ENCODE data around the gene FUS.
"Not testable (repeated sequence)": the region's sequence is repeated elsewhere in the genome, so short reads cannot be mapped to it uniquely, and the experiment has no call there.

Gene FUS

DNA sequence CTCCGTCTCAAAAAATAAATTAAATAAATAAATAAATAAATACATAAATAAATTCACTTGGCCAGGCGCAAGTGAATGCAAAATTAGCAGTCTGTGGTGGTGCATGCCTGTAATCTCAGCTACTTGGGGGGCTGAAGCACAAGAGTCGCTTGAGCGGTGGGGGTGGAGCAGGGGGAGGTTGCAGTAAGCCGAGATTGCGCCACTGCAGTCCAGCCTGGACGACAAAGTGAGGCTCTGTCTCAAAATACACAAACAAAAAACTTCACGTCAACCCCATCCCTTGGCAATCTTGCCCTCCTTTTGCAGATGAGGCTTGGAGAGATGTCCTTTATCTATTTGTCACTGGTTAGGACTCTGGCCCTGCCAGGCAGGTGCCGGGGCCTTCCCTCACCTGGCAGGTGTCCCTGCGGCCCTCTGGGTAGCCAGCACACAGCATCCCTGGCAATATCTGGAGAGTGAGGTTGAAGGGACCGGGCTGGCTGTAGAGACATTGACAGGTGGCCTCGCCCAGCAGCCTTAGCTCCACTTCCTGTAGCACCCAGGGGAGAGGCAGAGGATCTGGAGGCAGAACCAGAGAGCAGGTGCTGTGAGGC is 34.4 kb upstream of the FUS start:
- no peak overlapping the region for H3K4me3 ChIP-seq (ENCODE audit: low read length)
- TF ChIP-seq, protein P1, sequence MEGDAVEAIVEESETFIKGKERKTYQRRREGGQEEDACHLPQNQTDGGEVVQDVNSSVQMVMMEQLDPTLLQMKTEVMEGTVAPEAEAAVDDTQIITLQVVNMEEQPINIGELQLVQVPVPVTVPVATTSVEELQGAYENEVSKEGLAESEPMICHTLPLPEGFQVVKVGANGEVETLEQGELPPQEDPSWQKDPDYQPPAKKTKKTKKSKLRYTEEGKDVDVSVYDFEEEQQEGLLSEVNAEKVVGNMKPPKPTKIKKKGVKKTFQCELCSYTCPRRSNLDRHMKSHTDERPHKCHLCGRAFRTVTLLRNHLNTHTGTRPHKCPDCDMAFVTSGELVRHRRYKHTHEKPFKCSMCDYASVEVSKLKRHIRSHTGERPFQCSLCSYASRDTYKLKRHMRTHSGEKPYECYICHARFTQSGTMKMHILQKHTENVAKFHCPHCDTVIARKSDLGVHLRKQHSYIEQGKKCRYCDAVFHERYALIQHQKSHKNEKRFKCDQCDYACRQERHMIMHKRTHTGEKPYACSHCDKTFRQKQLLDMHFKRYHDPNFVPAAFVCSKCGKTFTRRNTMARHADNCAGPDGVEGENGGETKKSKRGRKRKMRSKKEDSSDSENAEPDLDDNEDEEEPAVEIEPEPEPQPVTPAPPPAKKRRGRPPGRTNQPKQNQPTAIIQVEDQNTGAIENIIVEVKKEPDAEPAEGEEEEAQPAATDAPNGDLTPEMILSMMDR (conservative IDR thresholded peaks at IDR 0.05; ENCODE audit: low read depth, low read length): no peak
- DNase-seq (ENCODE audit: low read depth): no peak

DNA sequence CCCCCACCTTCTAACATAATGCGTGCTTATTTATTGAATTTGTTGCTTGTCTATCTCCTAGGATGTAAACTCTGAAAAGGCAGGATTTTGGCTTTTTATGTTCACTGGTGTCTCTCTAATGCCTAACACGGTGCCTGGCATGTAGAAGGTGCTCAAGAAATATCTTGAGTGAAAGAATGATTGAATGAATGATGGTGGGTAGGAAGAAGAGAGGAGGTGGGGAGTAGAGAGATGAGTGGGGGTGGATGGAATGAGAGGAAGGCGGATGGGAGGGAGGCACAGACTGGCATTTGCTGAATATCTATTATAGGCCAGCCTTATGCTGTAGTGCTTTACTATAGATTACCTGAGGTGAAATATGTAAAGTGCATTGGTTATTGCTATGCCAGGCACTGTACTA is 32.4 kb upstream of the FUS start:
- DNase-seq (ENCODE audit: low read depth): no peak
- H3K4me3 ChIP-seq (ENCODE audit: low read length): no peak overlapping the region
- TF ChIP-seq, protein P1 (conservative IDR thresholded peaks at IDR 0.05; ENCODE audit: low read depth, low read length): no peak

DNA sequence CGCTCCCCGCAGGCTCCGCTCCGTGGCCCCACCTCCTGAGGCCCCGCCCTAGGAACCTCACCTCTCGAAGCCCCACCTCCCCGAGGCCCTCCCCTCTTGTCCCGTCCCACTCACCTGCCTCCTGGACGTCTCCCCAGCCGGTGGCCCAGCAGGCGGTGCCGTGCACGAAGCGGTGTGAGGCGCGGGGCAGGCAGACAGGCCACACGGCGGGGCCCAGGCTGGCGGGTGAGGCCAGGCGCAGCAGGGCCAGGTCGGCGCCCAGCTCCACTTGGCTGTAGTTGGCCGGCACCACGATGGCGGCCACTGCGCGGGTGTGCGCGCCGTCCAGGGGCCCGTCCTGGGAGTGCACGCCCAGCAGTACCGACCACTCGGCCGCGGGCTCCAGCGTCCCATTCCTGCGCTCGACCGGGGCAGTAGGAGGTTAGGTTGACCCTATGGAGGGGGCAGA is 31.6 kb upstream of the FUS start:
- DNase-seq (ENCODE audit: low read depth): no peak
- no peak overlapping the region for H3K4me3 ChIP-seq (ENCODE audit: low read length)
- TF ChIP-seq, protein P1 (conservative IDR thresholded peaks at IDR 0.05; ENCODE audit: low read depth, low read length): no peak

DNA sequence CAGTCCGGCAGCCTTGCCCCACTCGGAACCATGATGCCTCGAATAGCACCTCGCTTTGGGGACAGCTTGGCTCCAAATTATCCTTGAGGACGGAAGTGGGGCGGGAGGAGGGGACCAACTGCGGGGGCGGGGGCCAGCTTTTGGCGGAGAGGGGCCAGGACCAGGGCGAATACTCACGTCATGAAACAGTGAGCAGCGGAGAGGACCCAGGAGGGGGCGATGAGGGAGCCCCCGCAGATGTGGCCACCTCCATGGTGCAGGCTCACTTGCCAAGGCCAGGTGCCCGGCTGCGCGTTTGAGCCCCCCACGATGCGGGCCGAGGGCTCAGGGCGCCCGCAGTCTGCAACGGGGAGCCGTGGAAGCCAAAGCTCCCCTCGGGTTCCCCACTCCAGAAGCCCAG is 31.0 kb upstream of the FUS start:
- DNase-seq (ENCODE audit: low read depth): no peak
- H3K4me3 ChIP-seq (ENCODE audit: low read length): no peak overlapping the region
- TF ChIP-seq, protein P1 (conservative IDR thresholded peaks at IDR 0.05; ENCODE audit: low read depth, low read length): no peak

DNA sequence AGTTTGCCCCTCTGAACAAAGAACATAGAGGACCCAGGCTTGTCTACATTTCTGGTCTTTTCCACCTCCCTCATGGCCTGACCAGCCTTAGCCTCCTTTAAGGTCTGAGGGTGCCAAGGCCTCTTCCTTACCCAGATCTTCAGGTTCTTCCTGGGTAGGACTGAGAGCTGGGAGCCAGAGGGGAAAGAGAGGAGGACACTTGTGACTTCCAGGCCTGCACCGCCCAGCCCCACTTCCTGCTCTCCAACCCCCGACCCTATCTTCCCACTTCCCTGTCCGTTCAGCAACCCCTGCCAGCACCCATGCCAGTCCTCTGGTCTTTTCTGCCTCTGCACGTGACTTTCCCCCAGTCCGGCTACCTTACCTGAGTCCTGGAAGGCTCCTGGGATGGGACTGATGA is 30.6 kb upstream of the FUS start:
- TF ChIP-seq, protein P1 (conservative IDR thresholded peaks at IDR 0.05; ENCODE audit: low read depth, low read length): no peak
- H3K4me3 ChIP-seq (ENCODE audit: low read length): no peak overlapping the region
- no peak for DNase-seq (ENCODE audit: low read depth)

DNA sequence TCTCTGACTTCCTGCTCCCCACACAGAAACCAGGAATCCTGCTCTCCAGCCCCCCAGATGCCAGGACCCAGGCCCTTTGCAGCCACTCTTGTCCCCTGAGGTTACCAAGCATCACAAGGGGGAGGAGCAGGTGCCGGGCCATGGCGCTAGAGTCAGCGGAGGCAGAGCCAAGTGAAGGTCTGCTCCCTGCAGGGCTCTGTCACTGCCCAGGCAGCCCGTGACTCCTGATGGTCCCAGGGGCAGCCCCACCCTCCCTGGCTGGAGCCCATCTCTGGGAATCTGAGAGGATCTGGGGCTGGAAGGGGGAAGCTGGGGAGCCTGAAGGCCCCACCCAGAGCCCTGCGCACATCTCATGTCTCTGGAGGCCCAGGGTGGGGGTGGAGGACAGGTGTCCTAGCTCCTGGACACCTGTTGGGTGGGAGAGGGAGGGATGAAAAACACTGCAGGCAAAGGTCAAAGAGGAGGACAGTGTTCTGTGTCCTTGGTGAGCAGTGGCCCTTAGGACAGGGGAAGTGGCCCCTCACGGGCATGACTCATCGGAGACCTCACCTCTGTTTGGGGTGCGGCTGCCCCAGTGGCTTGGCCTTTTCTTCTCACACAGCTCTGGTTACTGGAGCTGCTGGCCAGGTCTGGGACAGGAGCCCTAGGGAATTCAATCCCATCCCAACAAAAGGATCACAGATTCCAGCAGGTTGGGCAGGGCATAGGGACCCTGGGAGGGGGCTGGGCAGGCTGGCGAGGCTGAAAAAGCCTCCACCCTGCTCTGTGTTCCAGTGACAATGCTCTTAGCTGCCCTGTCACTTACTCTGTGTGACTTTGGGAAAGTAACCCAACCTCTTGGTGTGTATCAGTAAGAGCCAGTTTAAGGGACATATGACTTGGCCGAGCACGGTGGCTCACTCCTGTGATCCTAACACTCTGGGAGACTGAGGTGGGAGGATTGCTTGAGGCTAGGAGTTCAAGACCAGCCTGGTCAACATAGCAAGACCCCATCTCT is 29.7 kb upstream of the FUS start, which contains the start of gene PRSS36:
PRSS36 (minus strand) TSS at position 173 of the 997 bp plus-strand sequence; CDS start at position 142, 31 bp downstream.
- TF ChIP-seq, protein P1 (conservative IDR thresholded peaks at IDR 0.05; ENCODE audit: low read depth, low read length): no peak
- no peak for DNase-seq (ENCODE audit: low read depth)
- no peak within 1 kb of the TSS for H3K4me3 ChIP-seq (ENCODE audit: low read length)

DNA sequence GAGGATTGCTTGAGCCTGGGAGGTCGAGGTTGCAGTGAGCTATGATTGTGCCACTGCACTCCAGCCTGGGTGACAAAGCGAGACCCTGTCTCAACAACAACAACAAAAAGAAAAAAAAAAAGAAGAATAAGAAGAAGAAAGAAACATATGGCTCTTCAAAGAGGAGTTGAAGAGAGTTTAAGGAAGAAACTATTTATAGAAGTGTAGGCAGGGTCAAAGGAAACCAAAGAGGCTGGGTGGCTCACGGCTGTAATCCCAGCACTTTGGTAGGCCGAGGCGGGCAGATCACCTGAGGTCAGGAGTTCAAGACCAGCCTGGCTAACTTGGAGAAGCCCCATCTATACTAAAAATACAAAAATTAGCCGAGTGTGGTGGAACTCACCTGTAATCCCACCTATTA is 29.0 kb upstream of the FUS start:
- H3K4me3 ChIP-seq (ENCODE audit: low read length); DNase-seq (ENCODE audit: low read depth): not testable (repeated sequence)

Measured in retinal pigment epithelial cell (primary cell).